GM04503 (cell line): ENCODE data around the gene HEXB.
"Not testable (repeated sequence)": the region's sequence is repeated elsewhere in the genome, so short reads cannot be mapped to it uniquely, and the experiment has no call there.

Experiments used
- DNase-seq: peaks from one replicate; pipeline ENCODE4 v3.0.0-alpha.2; 2012; ENCODE audit warnings: low read depth

HEXB gene

GRCh38 chr5:74659172-74659571 is 25.9 kb upstream of the HEXB start:
- no peak for DNase-seq

- DNase-seq = no peak
Observed at GRCh38 chr5:74660140-74660539, 24.9 kb upstream of the HEXB start.

GRCh38 chr5:74660873-74661272 is 24.2 kb upstream of the HEXB start:
- no peak for DNase-seq

GRCh38 chr5:74664551-74664950 is 20.5 kb upstream of the HEXB start:
- no peak for DNase-seq

- DNase-seq = no peak
Observed at GRCh38 chr5:74665273-74665672, 19.8 kb upstream of the HEXB start.

- no peak for DNase-seq
Observed at GRCh38 chr5:74665816-74666215, 19.2 kb upstream of the HEXB start.

- no peak for DNase-seq
Observed at GRCh38 chr5:74667396-74667795, 17.6 kb upstream of the HEXB start.

GRCh38 chr5:74669821-74670220 is 15.2 kb upstream of the HEXB start:
- no peak for DNase-seq

- DNase-seq = no peak
Observed at GRCh38 chr5:74670396-74671038, 14.5 kb upstream of the HEXB start.

- DNase-seq = no peak
Observed at GRCh38 chr5:74672215-74672877, 12.7 kb upstream of the HEXB start.

- DNase-seq = no peak
Observed at GRCh38 chr5:74673011-74673790, 11.8 kb upstream of the HEXB start.

GRCh38 chr5:74676466-74676865 is 8.6 kb upstream of the HEXB start:
- DNase-seq = not testable (repeated sequence)

GRCh38 chr5:74678123-74678522 is 6.9 kb upstream of the HEXB start:
- DNase-seq = not testable (repeated sequence)

- DNase-seq = not testable (repeated sequence)
Observed at GRCh38 chr5:74679300-74679699, 5.7 kb upstream of the HEXB start.

- DNase-seq = no peak
Observed at GRCh38 chr5:74679966-74680365, 5.1 kb upstream of the HEXB start.

GRCh38 chr5:74685979-74686631 is 1.1 kb downstream of the HEXB start:
- DNase-seq = no peak

GRCh38 chr5:74686962-74687751 is 2.1 kb downstream of the HEXB start:
- no peak for DNase-seq

GRCh38 chr5:74693191-74693590 is 8.2 kb downstream of the HEXB start:
- DNase-seq = no peak

- no peak for DNase-seq
Observed at GRCh38 chr5:74717596-74717995, 32.6 kb downstream of the HEXB start.

- no peak for DNase-seq
Observed at GRCh38 chr5:74722271-74722670, 37.2 kb downstream of the HEXB start.

GRCh38 chr5:74725331-74725730 is 40.3 kb downstream of the HEXB start:
- DNase-seq = no peak

GRCh38 chr5:74736759-74737158 is 51.7 kb downstream of the HEXB start:
- DNase-seq = no peak
